ENCODE results near the gene SPAG16.

- TF ChIP-seq CTCF (IDR thresholded peaks at IDR 0.05; ENCODE audit: low read depth, low read length) (no peak), EZH2phosphoT487 (IDR thresholded peaks at IDR 0.05; ENCODE audit: low read depth) (no peak)
Observed at GRCh38 chr2:213242653-213243052, 41.6 kb upstream of the SPAG16 start.
